Measurements from ENCODE around the gene DMAC2. TPM values are rescaled to one million over a fixed set of nuclear protein-coding genes. Genes with fewer than 3 reads are reported as not detected.

The DMAC2 gene
- total RNA-seq, 1 donor from 2014 or later = 54.9 TPM

DNA sequence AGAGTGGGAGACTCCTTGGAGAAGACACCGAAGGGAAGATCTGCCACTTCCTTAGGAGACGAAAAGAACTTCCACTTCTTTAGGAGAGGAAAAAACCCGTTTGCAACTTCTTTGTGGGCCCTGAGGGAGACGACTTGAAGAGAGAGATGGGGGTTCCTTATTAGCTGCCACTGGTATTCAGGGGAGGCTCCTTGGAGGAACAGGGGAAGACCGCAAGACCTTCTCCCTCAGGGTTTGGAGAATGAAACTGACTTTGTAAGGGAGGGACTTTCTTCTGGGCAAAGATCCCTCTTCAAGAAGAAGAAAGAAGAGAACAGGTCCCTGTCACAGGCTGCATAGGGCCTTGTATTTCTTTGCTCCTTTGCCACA is 41.7 kb downstream of the DMAC2 start:
- TF ChIP-seq, protein P1, sequence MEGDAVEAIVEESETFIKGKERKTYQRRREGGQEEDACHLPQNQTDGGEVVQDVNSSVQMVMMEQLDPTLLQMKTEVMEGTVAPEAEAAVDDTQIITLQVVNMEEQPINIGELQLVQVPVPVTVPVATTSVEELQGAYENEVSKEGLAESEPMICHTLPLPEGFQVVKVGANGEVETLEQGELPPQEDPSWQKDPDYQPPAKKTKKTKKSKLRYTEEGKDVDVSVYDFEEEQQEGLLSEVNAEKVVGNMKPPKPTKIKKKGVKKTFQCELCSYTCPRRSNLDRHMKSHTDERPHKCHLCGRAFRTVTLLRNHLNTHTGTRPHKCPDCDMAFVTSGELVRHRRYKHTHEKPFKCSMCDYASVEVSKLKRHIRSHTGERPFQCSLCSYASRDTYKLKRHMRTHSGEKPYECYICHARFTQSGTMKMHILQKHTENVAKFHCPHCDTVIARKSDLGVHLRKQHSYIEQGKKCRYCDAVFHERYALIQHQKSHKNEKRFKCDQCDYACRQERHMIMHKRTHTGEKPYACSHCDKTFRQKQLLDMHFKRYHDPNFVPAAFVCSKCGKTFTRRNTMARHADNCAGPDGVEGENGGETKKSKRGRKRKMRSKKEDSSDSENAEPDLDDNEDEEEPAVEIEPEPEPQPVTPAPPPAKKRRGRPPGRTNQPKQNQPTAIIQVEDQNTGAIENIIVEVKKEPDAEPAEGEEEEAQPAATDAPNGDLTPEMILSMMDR (conservative IDR thresholded peaks at IDR 0.05; ENCODE audit: low read depth, low read length) = no peak
- peak overlapping the region; percentile 99 for H3K4me3 ChIP-seq (ENCODE audit: low read depth, low read length)
- DNase-seq (ENCODE audit: low read depth) = no peak

DNA sequence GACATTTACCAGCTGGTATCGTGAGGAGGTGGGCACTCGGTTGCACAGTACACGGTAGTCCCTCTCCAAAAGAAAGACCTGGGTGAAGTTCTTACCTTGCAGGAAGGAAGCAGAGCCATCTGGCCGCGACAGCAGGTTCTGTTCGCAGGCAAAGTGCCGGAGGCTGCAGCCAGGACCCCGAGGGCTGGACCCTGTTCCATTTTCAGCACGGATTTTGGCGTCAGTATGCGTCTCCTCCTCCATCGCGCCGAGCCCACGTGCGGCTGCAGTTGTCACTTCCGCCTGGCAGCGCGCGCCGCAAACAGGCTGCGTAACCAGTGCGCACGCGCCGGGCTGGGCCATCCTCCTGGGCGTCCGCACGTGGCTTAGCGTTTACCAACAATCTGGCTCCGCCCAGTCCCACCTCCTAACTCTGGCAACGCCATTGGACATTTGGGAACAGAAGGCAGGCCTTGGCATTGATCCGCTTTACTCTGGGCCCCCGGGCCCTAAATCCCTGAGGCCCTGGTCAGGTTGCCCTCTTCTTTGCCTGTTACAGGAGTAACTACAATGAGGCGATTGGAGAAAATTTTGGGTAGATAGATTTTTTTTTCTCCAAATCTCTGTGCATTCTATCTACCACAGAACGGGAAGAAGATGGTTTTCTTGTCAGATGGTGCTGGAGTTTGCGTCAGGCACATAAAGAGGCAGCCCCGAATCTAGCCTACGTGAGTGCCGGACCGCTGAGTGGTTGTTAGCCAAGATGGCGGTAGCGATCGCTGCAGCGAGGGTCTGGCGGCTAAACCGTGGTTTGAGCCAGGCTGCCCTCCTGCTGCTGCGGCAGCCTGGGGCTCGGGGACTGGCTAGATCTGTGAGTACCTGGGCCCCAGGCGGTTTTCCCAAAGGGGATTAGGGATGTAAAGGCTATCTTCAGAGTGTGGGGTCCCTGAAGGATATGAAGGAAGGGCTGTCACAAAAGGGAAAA is 42.3 kb downstream of the DMAC2 start, which contains the start of the genes BCKDHA and EXOSC5:
BCKDHA (plus strand) TSS at position 733 of the 964 bp plus-strand sequence; CDS start at position 743, 10 bp downstream.
EXOSC5 (minus strand) TSS at position 274 of the 964 bp plus-strand sequence; CDS start at position 243, 31 bp downstream.
- DNase-seq (ENCODE audit: low read depth) = peak; percentile 98
- TF ChIP-seq, protein P1 (conservative IDR thresholded peaks at IDR 0.05; ENCODE audit: low read depth, low read length) = no peak
- peak within 1 kb of the TSS; percentile 99 for H3K4me3 ChIP-seq (ENCODE audit: low read depth, low read length)

DNA sequence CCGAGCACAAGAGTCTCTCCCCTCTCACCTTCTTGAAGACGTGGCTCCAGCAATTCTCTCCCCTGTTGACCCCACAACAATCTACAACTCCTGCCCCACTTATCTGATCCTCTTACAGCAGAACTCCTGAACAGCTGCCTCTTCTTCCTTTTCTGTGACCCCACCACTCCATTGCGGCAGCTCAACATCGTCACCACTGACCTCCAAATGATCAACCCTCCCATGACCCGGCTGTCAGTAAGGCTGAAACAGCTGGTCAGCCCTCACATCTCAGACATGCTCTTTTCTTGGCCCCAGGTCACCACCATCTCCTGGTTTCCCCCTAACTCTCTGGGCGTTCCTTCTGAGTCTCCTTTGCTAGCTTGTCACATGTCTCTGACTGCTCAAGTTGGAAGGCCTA is 44.4 kb downstream of the DMAC2 start:
- DNase-seq (ENCODE audit: low read depth) = no peak
- no peak overlapping the region for H3K4me3 ChIP-seq (ENCODE audit: low read depth, low read length)
- TF ChIP-seq, protein P1 (conservative IDR thresholded peaks at IDR 0.05; ENCODE audit: low read depth, low read length) = no peak

DNA sequence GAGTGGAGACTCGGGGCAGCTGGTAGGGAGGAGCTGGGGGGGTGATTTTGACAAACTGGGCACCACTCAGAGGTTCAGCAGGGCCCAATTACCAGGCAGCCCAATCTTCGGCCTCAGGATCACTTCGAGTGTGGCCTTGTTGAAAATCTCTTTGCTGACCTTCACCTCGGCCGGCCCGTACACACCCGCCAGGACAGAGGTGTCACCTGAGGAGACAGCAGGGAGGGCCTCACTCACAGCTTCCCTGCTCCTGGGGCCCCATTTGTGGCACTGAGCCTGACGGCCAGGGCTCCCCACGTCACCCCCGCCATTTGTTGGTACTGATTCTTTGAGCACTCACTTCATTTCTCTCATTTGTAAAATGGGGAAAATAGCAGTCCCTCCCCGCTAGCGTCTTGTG is 46.9 kb downstream of the DMAC2 start:
- H3K4me3 ChIP-seq (ENCODE audit: low read depth, low read length) = no peak overlapping the region
- TF ChIP-seq, protein P1 (conservative IDR thresholded peaks at IDR 0.05; ENCODE audit: low read depth, low read length) = no peak
- no peak for DNase-seq (ENCODE audit: low read depth)

DNA sequence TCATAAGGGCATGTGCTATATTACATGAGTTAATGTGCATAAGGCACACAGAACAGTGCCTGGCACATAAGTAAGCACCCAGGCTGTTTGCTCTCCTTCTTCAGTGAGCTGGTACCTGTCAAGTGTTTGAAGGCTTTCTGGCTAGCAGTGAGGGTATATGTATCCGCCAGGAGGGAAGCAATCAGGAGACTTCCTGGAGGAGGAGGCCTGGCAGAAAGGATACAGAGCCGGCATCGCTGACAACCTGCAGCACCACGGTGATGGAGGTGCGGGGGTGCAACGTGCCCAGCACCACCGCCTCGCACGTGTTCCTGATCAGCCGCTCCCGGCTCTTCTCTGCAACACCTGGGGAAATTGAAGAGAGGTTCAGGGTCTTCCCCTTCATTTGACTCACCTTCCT is 48.1 kb downstream of the DMAC2 start:
- H3K4me3 ChIP-seq (ENCODE audit: low read depth, low read length) = no peak overlapping the region
- TF ChIP-seq, protein P1 (conservative IDR thresholded peaks at IDR 0.05; ENCODE audit: low read depth, low read length) = no peak
- no peak for DNase-seq (ENCODE audit: low read depth)

DNA sequence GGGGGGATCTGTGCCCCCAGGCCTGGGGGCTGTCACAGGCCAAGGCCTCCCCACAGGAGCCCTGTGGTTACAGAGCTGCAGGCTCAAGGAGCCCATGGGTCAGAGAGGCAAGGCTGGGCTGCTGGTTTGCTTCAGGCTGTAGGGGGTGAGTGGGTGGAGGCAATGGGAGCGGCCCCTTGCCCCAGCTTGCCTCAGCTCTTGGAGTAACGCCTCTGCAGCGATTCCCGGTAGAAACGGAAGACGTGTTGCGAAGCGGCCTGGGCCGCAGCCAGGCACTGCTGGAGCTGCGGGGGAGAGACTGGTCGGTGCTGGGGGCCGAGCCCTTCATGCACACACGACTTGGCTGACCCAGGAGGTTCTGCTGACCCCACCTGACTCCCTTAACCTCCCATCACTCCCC is 53.3 kb downstream of the DMAC2 start:
- no peak for DNase-seq (ENCODE audit: low read depth)
- TF ChIP-seq, protein P1 (conservative IDR thresholded peaks at IDR 0.05; ENCODE audit: low read depth, low read length) = no peak
- no peak overlapping the region for H3K4me3 ChIP-seq (ENCODE audit: low read depth, low read length)

Data from epithelial cell of proximal tubule (primary cell).